Peyer's patch (tissue), 4 donors: ENCODE results near the gene ADISSP. TPM values are rescaled to one million over a fixed set of nuclear protein-coding genes. Genes with fewer than 3 reads are reported as not detected.
A peak's percentile ranks its signal among the peaks of the same experiment; 100 is the strongest.

Experiments
- DNase-seq, 3 donors: peaks; one replicate each; pipeline ENCODE4 v3.0.0-alpha.2; 2017 to 2019
- H3K27ac ChIP-seq, 4 donors: fragments of 200-600 bp; sonication (generic); one replicate each; pipeline ENCODE4 v1.5.1; 2016 to 2019
- H3K27me3 ChIP-seq, 2 donors: fragments of 200-600 bp; sonication (generic); one replicate each; pipeline ENCODE4 v1.5.1; 2019
- H3K36me3 ChIP-seq, 3 donors: fragments of 200-600 bp; sonication (generic); one replicate each; pipeline ENCODE4 v1.5.1; 2016 to 2019
- H3K4me1 ChIP-seq, 4 donors: fragments of 200-600 bp; sonication (generic); one replicate each; pipeline ENCODE4 v1.5.1; 2016 to 2019
- H3K4me3 ChIP-seq, 4 donors: fragments of 200-600 bp; sonication (generic); 1 replicate in 3 of 4; 2 replicates in 1 of 4; pipeline ENCODE4 v1.5.1; 2016 to 2019; ENCODE audit warnings: mild to moderate bottlenecking in 1 of 4
- H3K9me3 ChIP-seq, 4 donors: fragments of 200-600 bp; sonication (generic); one replicate each; pipeline ENCODE4 v1.5.1; 2016 to 2019; ENCODE audit warnings: mild to moderate bottlenecking in 1 of 4
- CTCF ChIP-seq, 6 experiments: fragments of 450-650 bp in 4 of 6; fragments of 200-600 bp in 2 of 6; sonication (generic) in 1 of 6; IDR thresholded peaks; one replicate each; pipeline ENCODE4 v1.5.1; 2017 to 2019; ENCODE audit warnings: antibody characterized with exemption in 6 of 6, mild to moderate bottlenecking in 3 of 6, moderate library complexity in 1 of 6
- POLR2A ChIP-seq, 2 donors: fragments of 450-650 bp; IDR thresholded peaks; one replicate each; pipeline ENCODE4 v1.5.1; 2017; ENCODE audit warnings: antibody characterized with exemption in 2 of 2, mild to moderate bottlenecking in 2 of 2, moderate library complexity in 2 of 2
- total RNA-seq, 4 donors: library from RNA; depleted of rRNA; stranded (reverse); fragments of >200 nt; gene quantifications; one replicate each; pipeline ENCODE4 v1.1.0, GENCODE V29; 2016

The ADISSP gene
- total RNA-seq, 4 donors from 2014 or later = 7.4 to 13.2 (median 10.2) TPM

- TF ChIP-seq CTCF (IDR thresholded peaks at IDR 0.05) (no peak), POLR2A (IDR thresholded peaks at IDR 0.05) (peak in 1 of 2 donors; percentile 26)
- H3K4me1 ChIP-seq = peaks cover 16 to 43% (median 36%) of the 10 kb centered on the region in 4 donors
- H3K9me3 ChIP-seq = no peaks in the 10 kb centered on the region
- peak in 1 of 3 donors; percentile 47 for DNase-seq
- H3K4me3 ChIP-seq = peak overlapping the region in 3 of 4 donors; percentile 73 to 85 (median 76)
- peaks cover 0 to 26% (median 0%) of the 10 kb centered on the region in 3 donors for H3K36me3 ChIP-seq
- no peaks in the 10 kb centered on the region for H3K27me3 ChIP-seq
- peak overlapping the region; percentile 96 to 97 (median 96) for H3K27ac ChIP-seq
Observed at GRCh38 chr20:3797592-3798372, 30.2 kb upstream of the ADISSP start.

GRCh38 chr20:3797226-3797545, 29.6 kb upstream of the ADISSP start:
- DNase-seq = no peak
- H3K4me3 ChIP-seq = peak overlapping the region in 3 of 4 donors; percentile 73 to 85 (median 76)

GRCh38 chr20:3796477-3797225, 29.1 kb upstream of the ADISSP start:
- DNase-seq = no peak
- no peaks in the 10 kb centered on the region for H3K27me3 ChIP-seq
- no peak for TF ChIP-seq CTCF (IDR thresholded peaks at IDR 0.05)
- TF ChIP-seq POLR2A (IDR thresholded peaks at IDR 0.05) = no peak
- peaks cover 16 to 43% (median 36%) of the 10 kb centered on the region in 4 donors for H3K4me1 ChIP-seq
- peak overlapping the region; percentile 52 to 85 (median 74) for H3K4me3 ChIP-seq
- peaks cover 0 to 14% (median 0%) of the 10 kb centered on the region in 3 donors for H3K36me3 ChIP-seq
- H3K9me3 ChIP-seq = no peaks in the 10 kb centered on the region
- H3K27ac ChIP-seq = peak overlapping the region; percentile 96 to 97 (median 96)

More at GRCh38 chr20:3797226-3797545, 29.6 kb upstream of the ADISSP start:
- TF ChIP-seq CTCF (IDR thresholded peaks at IDR 0.05) (no peak), POLR2A (IDR thresholded peaks at IDR 0.05) (no peak)
- Histone ChIP-seq H3K27ac (peak overlapping the region; percentile 96 to 97 (median 96)), H3K36me3 (peaks cover 0 to 20% (median 0%) of the 10 kb centered on the region in 3 donors), H3K27me3 (no peaks in the 10 kb centered on the region), H3K4me1 (peaks cover 16 to 43% (median 36%) of the 10 kb centered on the region in 4 donors), H3K9me3 (no peaks in the 10 kb centered on the region)

- H3K4me1 ChIP-seq = peaks cover 16 to 43% (median 36%) of the 10 kb centered on the region in 4 donors
- TF ChIP-seq CTCF (IDR thresholded peaks at IDR 0.05) = peak; percentile 51 to 78 (median 70)
- TF ChIP-seq POLR2A (IDR thresholded peaks at IDR 0.05) = peak; percentile 22 to 54
- no peaks in the 10 kb centered on the region for H3K27me3 ChIP-seq
Observed at GRCh38 chr20:3795511-3796468, 28.2 kb upstream of the ADISSP start, which contains the start of gene CDC25B. Gene CDC25B (plus strand): TSS chr20:3796310. CDS start chr20:3796532, 222 bp downstream.

More at GRCh38 chr20:3795511-3796468, 28.2 kb upstream of the ADISSP start, which contains the start of gene CDC25B:
- Histone ChIP-seq H3K9me3 (no peaks in the 10 kb centered on the region), H3K27ac (peak within 1 kb of the TSS; percentile 96 to 97 (median 96)), H3K36me3 (peaks cover 0 to 6% (median 0%) of the 10 kb centered on the region in 3 donors), H3K4me3 (peak within 1 kb of the TSS; percentile 52 to 85 (median 74))
- DNase-seq = peak; percentile 95 to 98 (median 95)
